Measurements from ENCODE around the gene ORM1.

The ORM1 gene

GRCh38 chr9:114285166-114285867 is 37.6 kb upstream of the ORM1 start:
- POLR2A ChIA-PET: no interaction called here
- CTCF ChIA-PET: interaction anchor here (1.0 to 1.8 kb wide), 3 partner anchors 13 to 203 kb away, joined by 4 to 6 read pairs (median 4); no protein-coding TSS in a partner anchor
- no peak for DNase-seq (ENCODE audit: extremely low spot score)
- TF ChIP-seq HDGF (IDR thresholded peaks at IDR 0.05; ENCODE audit: borderline replicate concordance) (no peak), BHLHE40 (IDR thresholded peaks at IDR 0.05; ENCODE audit: borderline replicate concordance) (no peak), ELF4 (IDR thresholded peaks at IDR 0.05) (no peak), LEF1 (IDR thresholded peaks at IDR 0.05; ENCODE audit: borderline replicate concordance) (no peak), ARNT (IDR thresholded peaks at IDR 0.05) (no peak), SP1 (IDR thresholded peaks at IDR 0.05) (no peak), FOXA1 (IDR thresholded peaks at IDR 0.05) (no peak), SUZ12 (IDR thresholded peaks at IDR 0.05) (no peak), L3MBTL2 (conservative IDR thresholded peaks at IDR 0.05) (no peak), ZNF384 (IDR thresholded peaks at IDR 0.05) (no peak), NFRKB (IDR thresholded peaks at IDR 0.05) (no peak), FOXK2 (IDR thresholded peaks at IDR 0.05) (no peak), CTBP1 (IDR thresholded peaks at IDR 0.05; ENCODE audit: borderline replicate concordance) (no peak), FOXM1 (IDR thresholded peaks at IDR 0.05; ENCODE audit: borderline replicate concordance) (no peak), TARDBP (IDR thresholded peaks at IDR 0.05) (no peak)
- TF ChIP-seq, protein P1, sequence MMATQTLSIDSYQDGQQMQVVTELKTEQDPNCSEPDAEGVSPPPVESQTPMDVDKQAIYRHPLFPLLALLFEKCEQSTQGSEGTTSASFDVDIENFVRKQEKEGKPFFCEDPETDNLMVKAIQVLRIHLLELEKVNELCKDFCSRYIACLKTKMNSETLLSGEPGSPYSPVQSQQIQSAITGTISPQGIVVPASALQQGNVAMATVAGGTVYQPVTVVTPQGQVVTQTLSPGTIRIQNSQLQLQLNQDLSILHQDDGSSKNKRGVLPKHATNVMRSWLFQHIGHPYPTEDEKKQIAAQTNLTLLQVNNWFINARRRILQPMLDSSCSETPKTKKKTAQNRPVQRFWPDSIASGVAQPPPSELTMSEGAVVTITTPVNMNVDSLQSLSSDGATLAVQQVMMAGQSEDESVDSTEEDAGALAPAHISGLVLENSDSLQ (IDR thresholded peaks at IDR 0.05): no peak

DNA sequence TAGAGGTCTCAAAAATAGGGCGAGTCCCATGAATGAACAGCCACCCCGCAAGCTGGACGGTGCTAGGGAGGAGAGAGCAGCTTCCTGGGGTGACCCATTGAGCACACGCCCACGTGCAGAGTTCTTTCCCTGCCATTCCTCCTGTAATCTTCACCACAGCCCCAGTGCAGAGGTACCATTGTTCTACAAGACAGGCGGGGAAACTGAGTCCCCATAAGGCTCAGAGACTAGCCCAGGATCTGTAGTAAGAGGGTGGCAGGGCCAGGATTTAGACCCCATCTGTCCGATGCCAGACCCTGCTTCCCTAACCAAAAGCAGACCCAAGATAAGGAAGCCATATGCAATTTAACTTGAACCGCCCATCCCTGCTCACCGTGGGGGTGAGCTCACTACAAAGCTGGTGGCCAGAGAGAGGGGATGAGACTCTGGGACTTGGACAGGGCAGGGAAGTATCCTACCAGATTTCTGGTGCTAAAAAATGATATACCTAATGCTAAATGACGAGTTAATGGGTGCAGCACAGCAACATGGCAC is 36.7 kb upstream of the ORM1 start:
- TF ChIP-seq BHLHE40 (IDR thresholded peaks at IDR 0.05; ENCODE audit: borderline replicate concordance): no peak
- no peak for TF ChIP-seq NFRKB (IDR thresholded peaks at IDR 0.05)
- TF ChIP-seq, protein P1 (IDR thresholded peaks at IDR 0.05): no peak
- TF ChIP-seq LEF1 (IDR thresholded peaks at IDR 0.05; ENCODE audit: borderline replicate concordance): no peak
- TF ChIP-seq CTBP1 (IDR thresholded peaks at IDR 0.05; ENCODE audit: borderline replicate concordance): no peak
- TF ChIP-seq L3MBTL2 (conservative IDR thresholded peaks at IDR 0.05): no peak
- no peak for TF ChIP-seq TARDBP (IDR thresholded peaks at IDR 0.05)
- TF ChIP-seq ZNF384 (IDR thresholded peaks at IDR 0.05): no peak
- no peak for TF ChIP-seq ARNT (IDR thresholded peaks at IDR 0.05)
- TF ChIP-seq ELF4 (IDR thresholded peaks at IDR 0.05): no peak
- no peak for TF ChIP-seq HDGF (IDR thresholded peaks at IDR 0.05; ENCODE audit: borderline replicate concordance)
- TF ChIP-seq FOXM1 (IDR thresholded peaks at IDR 0.05; ENCODE audit: borderline replicate concordance): no peak
- TF ChIP-seq FOXA1 (IDR thresholded peaks at IDR 0.05): no peak
- TF ChIP-seq SP1 (IDR thresholded peaks at IDR 0.05): no peak
- no peak for TF ChIP-seq SUZ12 (IDR thresholded peaks at IDR 0.05)
- ChIA-PET POLR2A (no interaction called here), CTCF (interaction anchor here (0.6 to 1.8 kb wide), 3 partner anchors 14 to 178 kb away, joined by 3 to 4 read pairs (median 4); no protein-coding TSS in a partner anchor)
- no peak for DNase-seq (ENCODE audit: extremely low spot score)

- DNase-seq (ENCODE audit: extremely low spot score): no peak
- TF ChIP-seq FOXM1 (IDR thresholded peaks at IDR 0.05; ENCODE audit: borderline replicate concordance) (no peak), LEF1 (IDR thresholded peaks at IDR 0.05; ENCODE audit: borderline replicate concordance) (no peak)
- POLR2A ChIA-PET: no interaction called here
- CTCF ChIA-PET: no interaction called here
These were observed 35.7 kb upstream of the ORM1 start for GRCh38 chr9:114287001-114287762.

- TF ChIP-seq FOXA1 (IDR thresholded peaks at IDR 0.05) (no peak), SUZ12 (IDR thresholded peaks at IDR 0.05) (no peak), ZNF384 (IDR thresholded peaks at IDR 0.05) (no peak), SP1 (IDR thresholded peaks at IDR 0.05) (no peak), BHLHE40 (IDR thresholded peaks at IDR 0.05; ENCODE audit: borderline replicate concordance) (no peak), NFRKB (IDR thresholded peaks at IDR 0.05) (no peak), CTBP1 (IDR thresholded peaks at IDR 0.05; ENCODE audit: borderline replicate concordance) (no peak), ELF4 (IDR thresholded peaks at IDR 0.05) (no peak), HDGF (IDR thresholded peaks at IDR 0.05; ENCODE audit: borderline replicate concordance) (no peak), LEF1 (IDR thresholded peaks at IDR 0.05; ENCODE audit: borderline replicate concordance) (no peak), FOXK2 (IDR thresholded peaks at IDR 0.05) (no peak), FOXM1 (IDR thresholded peaks at IDR 0.05; ENCODE audit: borderline replicate concordance) (no peak), ARNT (IDR thresholded peaks at IDR 0.05) (no peak), L3MBTL2 (conservative IDR thresholded peaks at IDR 0.05) (no peak), TARDBP (IDR thresholded peaks at IDR 0.05) (no peak)
- TF ChIP-seq, protein P1 (IDR thresholded peaks at IDR 0.05): no peak
- POLR2A ChIA-PET: no interaction called here
- CTCF ChIA-PET: interaction anchor here (1.0 kb wide), 1 partner anchor 17 kb away, joined by 3 read pairs; no protein-coding TSS in a partner anchor
- DNase-seq (ENCODE audit: extremely low spot score): no peak
These were observed 35.1 kb upstream of the ORM1 start for GRCh38 chr9:114287763-114288192.

Data from HEK293T (cell line).